Endothelial cell of hepatic sinusoid (primary cell): ENCODE data around the gene SLC13A3.

Experiments used
- in situ Hi-C: cut with HindIII; loops from 2 replicates; pipeline ENCODE4 v1.10.0; 2017; ENCODE audit warnings: low sequenced_read_pairs

Gene SLC13A3

DNA sequence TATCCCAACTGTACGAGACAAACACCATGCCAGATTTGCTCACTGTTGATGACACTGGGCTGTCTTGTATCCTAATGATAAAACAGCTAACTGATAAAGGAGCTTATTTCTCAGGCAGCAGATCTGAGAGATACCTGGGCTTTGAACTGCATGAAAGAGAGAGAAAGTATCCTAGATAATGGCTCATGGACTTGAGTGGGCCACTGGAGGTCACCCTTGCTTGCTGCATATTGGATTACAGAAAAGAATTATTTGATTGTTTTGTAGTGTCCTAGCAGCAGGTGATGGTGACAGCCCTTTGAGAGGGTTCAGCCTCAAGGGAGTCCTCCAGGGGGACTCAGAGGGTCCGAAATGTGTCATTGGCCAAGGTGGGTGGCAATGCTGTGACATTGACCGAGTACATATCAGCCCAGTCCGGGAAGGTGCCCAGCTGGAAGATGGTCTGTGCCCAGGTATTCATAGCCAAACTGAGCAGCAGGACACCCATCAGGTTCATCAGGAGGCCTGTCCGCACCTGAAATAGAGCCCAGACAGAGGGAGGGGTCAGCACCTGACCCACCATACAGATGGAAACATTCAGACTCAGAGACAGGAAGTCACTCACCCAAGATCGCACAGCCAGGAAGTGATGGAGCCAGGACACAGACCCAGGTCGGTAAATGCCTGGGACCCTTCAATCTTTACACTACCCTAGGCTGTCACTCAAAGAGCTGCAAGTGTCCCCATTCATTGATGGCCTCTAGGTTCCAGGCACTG, 91.4 kb downstream of the SLC13A3 start:
- in situ Hi-C loops: no loop called here

- in situ Hi-C loops: no loop called here
Measured at GRCh38 chr20:46559001-46559400, 92.3 kb downstream of the SLC13A3 start.

DNA sequence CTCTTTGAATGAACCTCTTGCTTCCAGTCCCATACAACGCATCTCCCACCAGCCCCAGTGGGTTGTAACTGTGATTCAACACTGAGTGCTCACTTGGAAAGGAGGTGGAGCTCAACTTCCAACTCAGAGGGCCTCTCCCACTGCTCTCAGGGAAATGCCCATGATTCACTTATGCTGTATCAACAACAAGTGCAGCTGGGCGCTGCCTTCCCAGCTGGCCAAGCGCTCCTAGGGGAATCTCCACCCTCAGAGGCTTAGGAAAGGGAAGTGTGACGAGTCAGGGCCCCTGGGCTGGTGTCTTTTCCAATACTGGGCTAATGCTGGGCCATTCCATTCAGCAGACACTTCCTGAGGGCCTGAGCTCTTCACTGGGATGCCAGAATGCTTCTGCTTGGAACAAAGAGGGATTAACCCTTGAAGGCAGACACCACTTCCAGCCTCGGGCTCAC, 92.7 kb downstream of the SLC13A3 start:
- in situ Hi-C loops: no loop called here

- in situ Hi-C loops: no loop called here
Measured at GRCh38 chr20:46557231-46557956, 93.9 kb downstream of the SLC13A3 start.

DNA sequence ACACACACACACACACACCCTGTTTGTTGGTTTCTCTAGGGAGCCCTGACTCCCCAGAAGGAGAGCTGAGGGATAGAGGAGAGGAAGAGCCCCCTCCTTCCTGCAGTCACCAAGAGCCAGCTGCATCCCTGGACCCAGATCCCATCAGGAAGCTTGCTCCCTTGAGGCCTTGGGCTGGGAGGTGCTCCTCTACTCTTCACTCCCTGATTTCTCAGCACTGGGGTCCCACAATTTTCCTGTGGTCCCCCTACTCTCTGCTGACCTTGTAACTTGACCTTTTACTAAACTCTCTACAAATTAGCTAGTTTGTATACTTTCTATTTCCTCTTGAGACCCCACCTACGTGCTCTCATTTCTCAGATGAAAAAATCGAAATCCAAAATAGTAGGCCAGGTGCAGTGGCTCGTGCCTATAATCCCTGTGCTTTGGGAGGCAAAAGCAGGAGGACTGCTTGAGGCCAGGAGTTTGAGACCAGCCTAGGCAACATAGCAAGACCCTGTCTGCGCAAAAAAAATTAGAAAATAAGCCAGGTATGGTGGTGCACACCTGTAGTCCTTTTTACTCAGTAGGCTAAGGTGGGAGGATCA, 95.8 kb downstream of the SLC13A3 start:
- in situ Hi-C loops: no loop called here

DNA sequence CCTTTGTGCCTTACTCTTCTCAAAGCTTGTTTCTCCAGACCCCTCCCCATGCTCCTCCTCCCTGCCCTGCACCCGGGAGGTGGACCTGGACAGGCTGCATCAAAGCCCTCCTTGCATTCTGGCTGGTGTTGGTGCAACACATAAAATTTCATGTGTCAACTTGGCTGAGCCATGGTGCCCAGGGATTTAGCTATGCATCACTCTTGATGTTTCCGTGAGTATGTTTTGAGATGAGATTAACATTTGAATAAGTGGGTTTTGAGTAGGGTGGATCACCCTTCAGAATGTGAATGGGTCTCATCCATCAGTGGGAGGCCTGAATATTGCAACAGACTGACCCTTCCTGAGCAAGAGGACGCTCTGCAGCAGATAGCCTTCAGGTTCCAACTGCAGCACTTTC, 96.4 kb downstream of the SLC13A3 start:
- in situ Hi-C loops: no loop called here

GRCh38 chr20:46553926-46554325, 97.3 kb downstream of the SLC13A3 start:
- in situ Hi-C loops: no loop called here

DNA sequence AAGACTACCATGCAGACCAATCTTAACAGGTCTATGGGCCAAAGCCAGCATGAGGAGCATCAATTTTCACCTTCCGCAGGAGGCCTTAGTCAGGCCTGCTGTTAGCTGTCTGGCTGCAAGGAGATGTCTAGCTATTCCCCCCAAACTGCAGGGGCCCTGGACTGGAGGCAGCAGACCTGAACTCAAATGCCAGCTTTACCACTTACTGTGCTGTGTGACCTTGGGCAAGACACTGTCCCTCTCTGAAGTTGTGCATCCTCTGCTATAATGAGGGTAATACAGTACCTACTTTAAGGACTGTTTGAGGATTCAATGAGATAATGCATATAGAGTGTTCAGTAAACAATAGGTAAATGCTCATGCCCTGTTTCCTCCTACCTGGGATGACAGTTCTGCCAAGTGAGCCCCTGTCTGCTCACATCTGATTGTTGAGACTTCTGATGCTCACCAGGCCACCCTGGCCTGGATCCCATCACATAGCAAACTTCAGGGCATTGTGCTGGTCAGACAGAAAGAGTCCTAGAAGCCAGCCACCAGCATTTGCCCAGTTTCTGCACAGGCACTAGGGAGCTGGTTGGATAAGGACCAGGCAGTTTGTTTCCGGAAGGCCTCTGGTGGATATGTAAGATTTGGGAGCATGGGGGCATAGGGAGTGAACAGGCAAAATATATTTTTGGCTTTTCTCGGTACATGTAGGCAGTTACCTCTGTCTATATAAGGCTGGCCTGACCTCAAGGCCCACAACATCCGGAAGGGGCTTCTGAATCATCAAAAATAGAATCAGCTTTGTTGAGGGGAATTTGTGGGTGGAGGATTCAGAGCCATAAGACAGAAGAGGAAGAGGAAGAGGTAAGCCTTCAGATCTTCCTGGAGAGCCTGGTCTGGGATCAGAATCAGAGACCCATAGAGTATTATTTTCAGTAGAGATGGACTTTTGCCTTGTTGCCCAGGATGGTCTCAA, 98.5 kb downstream of the SLC13A3 start:
- in situ Hi-C loops: no loop called here

GRCh38 chr20:46551522-46552381, 99.5 kb downstream of the SLC13A3 start:
- in situ Hi-C loops: no loop called here

DNA sequence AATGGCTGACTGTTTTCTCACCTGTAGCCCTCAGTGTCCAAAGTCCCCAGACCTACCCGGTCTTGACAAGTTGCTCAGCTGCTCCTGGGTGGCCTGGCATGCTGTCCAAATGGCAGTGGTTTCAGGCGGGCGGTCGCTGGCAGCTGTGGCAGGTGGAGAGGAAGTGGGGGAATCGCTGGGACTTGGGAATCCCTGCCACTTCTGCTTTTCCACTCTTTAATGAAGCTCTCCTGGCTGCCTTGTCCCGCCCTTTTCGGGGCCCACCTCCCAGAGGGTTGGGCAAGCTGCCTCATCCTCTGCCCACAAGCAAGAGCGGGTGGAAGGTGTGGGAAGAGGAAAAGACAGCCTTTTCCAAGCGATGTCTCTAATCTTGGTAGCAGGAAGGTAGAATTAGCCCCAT, 100.8 kb downstream of the SLC13A3 start, which contains the start of gene OCSTAMP:
Gene OCSTAMP (minus strand): TSS at position 194 of the 400 bp plus-strand sequence. CDS start 94 bp downstream, at position 100.
- in situ Hi-C loops: no loop called here

GRCh38 chr20:46549188-46549972, 101.9 kb downstream of the SLC13A3 start:
- in situ Hi-C loops: no loop called here

GRCh38 chr20:46548688-46549087, 102.6 kb downstream of the SLC13A3 start:
- in situ Hi-C loops: no loop called here

GRCh38 chr20:46547995-46548394, 103.3 kb downstream of the SLC13A3 start:
- in situ Hi-C loops: no loop called here

DNA sequence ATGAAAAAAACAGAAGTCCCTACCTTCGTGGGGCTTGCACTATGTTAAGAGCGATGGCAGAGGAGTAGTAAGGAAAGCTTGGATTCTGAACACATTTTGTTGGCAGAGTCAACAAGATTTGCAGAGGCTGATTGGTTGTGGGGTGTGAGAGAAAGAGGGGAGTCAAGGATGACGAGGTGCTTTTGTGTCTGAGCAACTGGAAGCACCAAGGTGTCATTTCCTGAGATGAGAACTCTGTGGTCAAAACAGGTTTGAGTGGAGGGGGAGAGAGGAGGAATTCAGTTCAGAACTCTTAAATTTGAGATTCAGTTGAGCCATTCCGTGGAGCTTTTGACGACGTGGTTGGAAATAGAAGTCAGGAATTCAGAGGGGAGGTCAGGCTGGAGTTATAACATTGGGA, 104.3 kb downstream of the SLC13A3 start:
- in situ Hi-C loops: no loop called here

GRCh38 chr20:46546298-46546697, 105.0 kb downstream of the SLC13A3 start:
- in situ Hi-C loops: no loop called here

GRCh38 chr20:46545827-46546138, 105.5 kb downstream of the SLC13A3 start:
- in situ Hi-C loops: no loop called here

DNA sequence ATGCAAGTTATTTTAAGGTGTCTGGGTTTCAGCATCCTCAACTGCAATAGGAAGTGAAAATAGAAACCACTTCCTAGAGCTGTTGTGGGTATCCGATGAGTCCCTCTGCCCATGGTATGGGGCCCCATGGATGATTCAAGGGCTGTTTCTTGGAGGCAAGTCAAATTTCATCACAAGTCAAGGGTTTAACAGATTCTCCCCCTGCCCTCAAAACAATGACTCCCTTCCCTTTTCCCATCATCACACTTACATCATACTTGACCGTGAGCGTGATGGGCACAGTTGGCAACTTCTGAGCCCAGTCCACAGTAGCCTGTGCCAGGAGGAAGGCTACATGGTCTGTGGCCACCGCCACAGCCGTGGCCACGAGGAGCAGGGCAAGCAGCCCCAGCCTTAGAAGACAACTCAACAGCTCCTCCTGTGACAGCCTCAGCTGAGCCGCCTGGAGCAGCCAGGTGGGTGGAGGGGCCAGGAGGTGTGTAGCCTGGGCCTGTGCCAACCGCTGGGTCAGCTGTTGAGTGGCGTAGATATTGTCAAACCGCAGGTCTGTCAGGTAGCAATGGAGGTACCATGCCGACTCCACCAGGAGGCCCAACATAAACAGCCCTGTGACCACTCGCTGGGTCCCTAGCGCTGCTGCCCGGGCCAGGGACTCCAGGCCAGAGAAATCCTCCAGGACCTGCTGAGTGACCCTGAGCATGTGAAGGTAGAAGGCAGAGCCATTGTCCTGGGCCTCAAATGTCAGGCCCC, 106.0 kb downstream of the SLC13A3 start:
- in situ Hi-C loops: no loop called here

GRCh38 chr20:46544576-46544975, 106.7 kb downstream of the SLC13A3 start:
- in situ Hi-C loops: no loop called here
